IMR-90 (cell line): ENCODE results near the gene KCNJ10. TPM values are rescaled to one million over a fixed set of nuclear protein-coding genes. Genes with fewer than 3 reads are reported as not detected.

ENCODE experiments used
- ATAC-seq: fragments of 200-7000 bp; cut with Tn5 transposase; 2 replicates; pipeline ENCODE4 v1.9.1; 2020; ENCODE audit warnings: low read depth, mild to moderate bottlenecking, moderate library complexity
- BruUV-seq: library from RNA; stranded (reverse); fragments of 400-500 nt; replicated peaks from 2 replicates; lab custom pipeline; 2021; lab: Mats Ljungman, UMichigan
- CTCF ChIA-PET: fragments of 300-600 bp; formaldehyde crosslinking; extraction: SDS; loops from one replicate; lab custom pipeline; 2021; ENCODE audit warnings: antibody characterized with exemption; lab: Yijun Ruan, JAX
- POLR2A ChIA-PET: fragments of 300-600 bp; sonication (Branson Sonifier 250); formaldehyde crosslinking; loops from one replicate; lab custom pipeline; 2022; ENCODE audit warnings: antibody characterized with exemption; ENCODE audit not compliant: unreplicated experiment; lab: Charles Lee
- DNase-seq: peaks from one replicate; pipeline ENCODE4 v3.0.0; 2013
- H2AFZ ChIP-seq: replicated peaks from 2 replicates; pipeline ENCODE3; 2013; ENCODE audit warnings: low read length, mild to moderate bottlenecking; ENCODE audit not compliant: poor library complexity
- H2AK5ac ChIP-seq: 2 replicates; pipeline ENCODE4 v1.6.1; 2013; ENCODE audit warnings: low read depth, low read length, inconsistent platforms
- H2AK9ac ChIP-seq: replicated peaks from 2 replicates; pipeline ENCODE3; 2013; ENCODE audit warnings: mild to moderate bottlenecking, low read depth, low read length, moderate library complexity; ENCODE audit not compliant: poor library complexity
- H2BK120ac ChIP-seq: 2 replicates; pipeline ENCODE4 v1.6.1; 2013; ENCODE audit warnings: low read depth, low read length, inconsistent platforms
- H2BK15ac ChIP-seq: 3 replicates; pipeline ENCODE4 v1.6.1; 2013; ENCODE audit warnings: low read depth, low read length, inconsistent platforms
- H2BK20ac ChIP-seq: 2 replicates; pipeline ENCODE4 v1.6.1; 2013; ENCODE audit warnings: low read depth, mild to moderate bottlenecking, inconsistent platforms, low read length, moderate library complexity
- H2BK5ac ChIP-seq: 2 replicates; pipeline ENCODE4 v1.6.1; 2013; ENCODE audit warnings: mild to moderate bottlenecking, low read depth, low read length, inconsistent platforms; ENCODE audit not compliant: poor library complexity, severe bottlenecking
- H3K14ac ChIP-seq: replicated peaks from 2 replicates; pipeline ENCODE4 v1.6.1; 2013; ENCODE audit warnings: low read depth, low read length, inconsistent platforms
- H3K18ac ChIP-seq: 2 replicates; pipeline ENCODE4 v1.6.1; 2013; ENCODE audit warnings: low read depth, low read length, control low read depth
- H3K23ac ChIP-seq: 2 replicates; pipeline ENCODE4 v1.6.1; 2013; ENCODE audit warnings: low read depth, low read length, inconsistent platforms
- H3K27ac ChIP-seq: 2 replicates; pipeline ENCODE4 v1.5.1; 2013; ENCODE audit warnings: mild to moderate bottlenecking, control low read depth, low read length; ENCODE audit not compliant: insufficient read depth
- H3K27me3 ChIP-seq: 2 replicates; pipeline ENCODE4 v1.6.1; 2013; ENCODE audit warnings: low read length; ENCODE audit not compliant: control insufficient read depth, insufficient read depth
- H3K36me3 ChIP-seq: 2 replicates; pipeline ENCODE4 v1.6.1; 2013; ENCODE audit warnings: low read length, mixed read lengths; ENCODE audit not compliant: control insufficient read depth, insufficient read depth
- H3K4ac ChIP-seq: 2 replicates; pipeline ENCODE4 v1.6.1; 2013; ENCODE audit warnings: low read depth, low read length, inconsistent platforms
- H3K4me1 ChIP-seq: 2 replicates; pipeline ENCODE4 v1.6.1; 2013; ENCODE audit warnings: low read length, mixed read lengths; ENCODE audit not compliant: control insufficient read depth, insufficient read depth
- H3K4me2 ChIP-seq: 2 replicates; pipeline ENCODE4 v1.6.1; 2013; ENCODE audit warnings: low read depth, mild to moderate bottlenecking, control low read depth, low read length, moderate library complexity
- H3K4me3 ChIP-seq: 2 replicates; pipeline ENCODE4 v1.5.1; 2013; ENCODE audit warnings: low read depth, mild to moderate bottlenecking, control low read depth, low read length, moderate library complexity; ENCODE audit not compliant: insufficient read depth
- H3K56ac ChIP-seq: 2 replicates; pipeline ENCODE4 v1.6.1; 2013; ENCODE audit warnings: low read length, inconsistent platforms; ENCODE audit not compliant: insufficient read depth; ENCODE audit errors: extremely low read depth
- H3K79me1 ChIP-seq, 2 experiments: 2 replicates each; pipeline ENCODE4 v1.6.1; 2013; ENCODE audit warnings: low read length in 2 of 2, inconsistent platforms in 1 of 2, low read depth in 1 of 2
- H3K9ac ChIP-seq: 2 replicates; pipeline ENCODE4 v1.6.1; 2013; ENCODE audit warnings: low read depth, low read length, control low read depth
- H3K9me1 ChIP-seq: 2 replicates; pipeline ENCODE4 v1.6.1; 2013; ENCODE audit warnings: low read length, inconsistent platforms; ENCODE audit not compliant: insufficient read depth
- H3K9me3 ChIP-seq: 2 replicates; pipeline ENCODE4 v1.6.1; 2013; ENCODE audit warnings: low read length; ENCODE audit not compliant: control insufficient read depth, insufficient read depth
- H4K20me1 ChIP-seq: 2 replicates; pipeline ENCODE4 v1.6.1; 2013; ENCODE audit warnings: low read length, inconsistent platforms; ENCODE audit not compliant: insufficient read depth
- H4K5ac ChIP-seq: 2 replicates; pipeline ENCODE4 v1.6.1; 2013; ENCODE audit warnings: mild to moderate bottlenecking, low read depth, low read length, control low read depth
- H4K8ac ChIP-seq, 2 experiments: 2 replicates each; pipeline ENCODE4 v1.6.1; 2013; ENCODE audit warnings: low read depth in 2 of 2, low read length in 2 of 2, control low read depth in 1 of 2, inconsistent platforms in 1 of 2
- H4K91ac ChIP-seq: 2 replicates; pipeline ENCODE4 v1.6.1; 2013; ENCODE audit warnings: low read depth, low read length, inconsistent platforms; ENCODE audit not compliant: insufficient read depth
- BHLHE40 ChIP-seq: fragments of 150-350 bp; IDR thresholded peaks from 2 replicates; pipeline ENCODE4 v1.6.1; 2016; ENCODE audit warnings: mild to moderate bottlenecking, low read depth, low read length
- CHD1 ChIP-seq: IDR thresholded peaks from 2 replicates; pipeline ENCODE4 v1.6.1; 2012; ENCODE audit warnings: low read depth, low read length, improper control_type of control experiment
- FOS ChIP-seq: fragments of 150-350 bp; IDR thresholded peaks from 2 replicates; pipeline ENCODE4 v1.6.1; 2016; ENCODE audit warnings: low read depth, low read length
- MAFK ChIP-seq: IDR thresholded peaks from 2 replicates; pipeline ENCODE4 v1.6.1; 2012; ENCODE audit warnings: low read depth, low read length, improper control_type of control experiment
- MAZ ChIP-seq: IDR thresholded peaks from 2 replicates; pipeline ENCODE4 v1.6.1; 2012; ENCODE audit warnings: low read depth, mild to moderate bottlenecking, low read length, improper control_type of control experiment, moderate library complexity, borderline replicate concordance
- MXI1 ChIP-seq: IDR thresholded peaks from 2 replicates; pipeline ENCODE4 v1.6.1; 2012; ENCODE audit warnings: low read depth, mild to moderate bottlenecking, low read length, moderate library complexity, borderline replicate concordance
- NFE2L2 ChIP-seq: fragments of 150-350 bp; IDR thresholded peaks from 2 replicates; pipeline ENCODE4 v1.6.1; 2016; ENCODE audit warnings: low read depth, mild to moderate bottlenecking, low read length
- POLR2A ChIP-seq: IDR thresholded peaks from 2 replicates; pipeline ENCODE4 v1.6.1; 2012; ENCODE audit warnings: mild to moderate bottlenecking, low read depth, low read length
- RAD21 ChIP-seq: IDR thresholded peaks from 2 replicates; pipeline ENCODE4 v1.6.1; 2012; ENCODE audit warnings: low read length, improper control_type of control experiment
- RCOR1 ChIP-seq: IDR thresholded peaks from 2 replicates; pipeline ENCODE4 v1.6.1; 2012; ENCODE audit warnings: mild to moderate bottlenecking, low read length, improper control_type of control experiment; ENCODE audit not compliant: insufficient replicate concordance
- RFX5 ChIP-seq: IDR thresholded peaks from 2 replicates; pipeline ENCODE4 v1.8.0; 2012; ENCODE audit warnings: low read depth, mild to moderate bottlenecking, low read length, moderate library complexity
- USF2 ChIP-seq: fragments of 150-350 bp; IDR thresholded peaks from 2 replicates; pipeline ENCODE4 v1.6.1; 2017; ENCODE audit warnings: mild to moderate bottlenecking, antibody characterized with exemption, low read length, low read depth
- WGBS, 2 experiments: methylation state at CpG; one replicate each; pipeline versions ENCODE4 v1.1.5 to v1.1.7; 2013; ENCODE audit warnings: missing lambda C conversion rate in 2 of 2; ENCODE audit not compliant: insufficient read length in 1 of 2; ENCODE audit errors: extremely low coverage in 2 of 2; 5-methylcytosine and 5-hydroxymethylcytosine counted together
- dilution Hi-C: fragments of 300-500 bp; cut with HindIII; formaldehyde crosslinking; loops from one replicate; pipeline ENCODE4 v1.14.3; 2018; ENCODE audit warnings: low sequenced_read_pairs; ENCODE audit not compliant: unreplicated experiment
- in situ Hi-C: fragments of 300-500 bp; cut with MboI; formaldehyde crosslinking; loops from 3 replicates; pipeline ENCODE4 v1.14.3; 2019; ENCODE audit warnings: low sequenced_read_pairs, inconsistent platforms, mixed read lengths
- intact Hi-C: fragments of 100-400 bp; cut with micrococcal nuclease; formaldehyde crosslinking; loops from 2 replicates; pipeline ENCODE4 v1.10.0; 2022
- polyA plus RNA-seq, 3 experiments: library from polyadenylated mRNA; depleted of rRNA; stranded (reverse); fragments of >200 nt; gene quantifications; 2 replicates each; pipeline ENCODE4 v1.2.3, GENCODE V29; 2012; ENCODE audit warnings: low replicate concordance in 1 of 3
- total RNA-seq: library from RNA; depleted of rRNA; stranded (reverse); fragments of >200 nt; gene quantifications from 2 replicates; pipeline ENCODE4 v1.2.3, GENCODE V29; 2012
- TF ChIP-seq, protein P1 (sequence below): conservative IDR thresholded peaks from 2 replicates; pipeline ENCODE4 v1.5.1; 2012; ENCODE audit warnings: mild to moderate bottlenecking, low read depth, low read length, improper control_type of control experiment
- TF ChIP-seq, protein P2 (sequence below): fragments of 150-350 bp; IDR thresholded peaks from 2 replicates; pipeline ENCODE4 v1.6.1; 2016; ENCODE audit warnings: low read depth, mild to moderate bottlenecking, low read length, moderate library complexity, borderline replicate concordance

KCNJ10 gene
- total and polyA plus RNA-seq, 2 of the 4 experiments (the other 2 are of a cell fraction): not detected

- TF ChIP-seq FOS: no peak
Measured at GRCh38 chr1:160069460-160070231, at the start of gene KCNJ10 (continued).

GRCh38 chr1:160118928-160119327 is 49.0 kb upstream of the KCNJ10 start:
- peaks cover 40% of the 10 kb centered on the region for H3K27me3 ChIP-seq
- no peaks in the 10 kb centered on the region for H3K9me3 ChIP-seq
- H4K20me1 ChIP-seq: no peaks in the 10 kb centered on the region
- no peak for DNase-seq
- in situ Hi-C loops (no loop called here), intact Hi-C loops (no loop called here), dilution Hi-C loops (no loop called here)
- H2BK5ac ChIP-seq: no peak overlapping the region
- H3K18ac ChIP-seq: no peak overlapping the region
- no TSS peak for BruUV-seq
- H2BK20ac ChIP-seq: no peak overlapping the region
- H3K79me1 ChIP-seq: no peaks in the 10 kb centered on the region
- H3K4me1 ChIP-seq: peaks cover 18% of the 10 kb centered on the region
- no peak overlapping the region for H3K4me3 ChIP-seq
- no peak for ATAC-seq
- H4K5ac ChIP-seq: no peak overlapping the region
- H3K27ac ChIP-seq: no peak overlapping the region
- H3K36me3 ChIP-seq: no peaks in the 10 kb centered on the region
- H2AK9ac ChIP-seq: no peak overlapping the region
- no CpG with 5 or more reads among the region's 3 CpGs for WGBS, 2 experiments
- no peak overlapping the region for H3K4ac ChIP-seq
- POLR2A ChIA-PET: no interaction called here
- CTCF ChIA-PET: no interaction called here
- H3K9ac ChIP-seq: no peak overlapping the region
- H2AFZ ChIP-seq: no peak overlapping the region
- no peak overlapping the region for H4K91ac ChIP-seq
- H2AK5ac ChIP-seq: no peak overlapping the region
- H4K8ac ChIP-seq: no peak overlapping the region
- no peak overlapping the region for H3K23ac ChIP-seq
- H3K4me2 ChIP-seq: no peak overlapping the region
- H3K14ac ChIP-seq: no peak overlapping the region
- no peak overlapping the region for H2BK15ac ChIP-seq
- H2BK120ac ChIP-seq: no peak overlapping the region
- H3K56ac ChIP-seq: no peak overlapping the region
- peaks cover 5% of the 10 kb centered on the region for H3K9me1 ChIP-seq
- TF ChIP-seq RAD21 (no peak), MAZ (no peak), RCOR1 (no peak), BHLHE40 (no peak), CHD1 (no peak), MXI1 (no peak), MAFK (no peak), RFX5 (no peak), USF2 (no peak), FOS (no peak), NFE2L2 (no peak), POLR2A (no peak)
- TF ChIP-seq, protein P1, sequence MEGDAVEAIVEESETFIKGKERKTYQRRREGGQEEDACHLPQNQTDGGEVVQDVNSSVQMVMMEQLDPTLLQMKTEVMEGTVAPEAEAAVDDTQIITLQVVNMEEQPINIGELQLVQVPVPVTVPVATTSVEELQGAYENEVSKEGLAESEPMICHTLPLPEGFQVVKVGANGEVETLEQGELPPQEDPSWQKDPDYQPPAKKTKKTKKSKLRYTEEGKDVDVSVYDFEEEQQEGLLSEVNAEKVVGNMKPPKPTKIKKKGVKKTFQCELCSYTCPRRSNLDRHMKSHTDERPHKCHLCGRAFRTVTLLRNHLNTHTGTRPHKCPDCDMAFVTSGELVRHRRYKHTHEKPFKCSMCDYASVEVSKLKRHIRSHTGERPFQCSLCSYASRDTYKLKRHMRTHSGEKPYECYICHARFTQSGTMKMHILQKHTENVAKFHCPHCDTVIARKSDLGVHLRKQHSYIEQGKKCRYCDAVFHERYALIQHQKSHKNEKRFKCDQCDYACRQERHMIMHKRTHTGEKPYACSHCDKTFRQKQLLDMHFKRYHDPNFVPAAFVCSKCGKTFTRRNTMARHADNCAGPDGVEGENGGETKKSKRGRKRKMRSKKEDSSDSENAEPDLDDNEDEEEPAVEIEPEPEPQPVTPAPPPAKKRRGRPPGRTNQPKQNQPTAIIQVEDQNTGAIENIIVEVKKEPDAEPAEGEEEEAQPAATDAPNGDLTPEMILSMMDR: no peak
- TF ChIP-seq, protein P2, sequence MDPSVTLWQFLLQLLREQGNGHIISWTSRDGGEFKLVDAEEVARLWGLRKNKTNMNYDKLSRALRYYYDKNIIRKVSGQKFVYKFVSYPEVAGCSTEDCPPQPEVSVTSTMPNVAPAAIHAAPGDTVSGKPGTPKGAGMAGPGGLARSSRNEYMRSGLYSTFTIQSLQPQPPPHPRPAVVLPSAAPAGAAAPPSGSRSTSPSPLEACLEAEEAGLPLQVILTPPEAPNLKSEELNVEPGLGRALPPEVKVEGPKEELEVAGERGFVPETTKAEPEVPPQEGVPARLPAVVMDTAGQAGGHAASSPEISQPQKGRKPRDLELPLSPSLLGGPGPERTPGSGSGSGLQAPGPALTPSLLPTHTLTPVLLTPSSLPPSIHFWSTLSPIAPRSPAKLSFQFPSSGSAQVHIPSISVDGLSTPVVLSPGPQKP: no peak
